PC-3 (cell line): Measurements from ENCODE around the gene PRICKLE1.

ENCODE experiments used
- CTCF ChIP-seq: fragments of 300-600 bp; sonication (generic); conservative IDR thresholded peaks from 2 replicates; pipeline ENCODE4 v1.5.1; 2017; ENCODE audit warnings: antibody characterized with exemption, low read depth, mild to moderate bottlenecking, low read length
- EZH2phosphoT487 ChIP-seq: fragments of 300-600 bp; sonication (generic); IDR thresholded peaks from 2 replicates; pipeline ENCODE4 v1.6.1; 2018; ENCODE audit warnings: mild to moderate bottlenecking, antibody characterized with exemption, low read length, borderline replicate concordance

- TF ChIP-seq CTCF (no peak), EZH2phosphoT487 (no peak)
Observed at GRCh38 chr12:42607584-42608058, 18.1 kb upstream of the PRICKLE1 start.
